AG10803 (cell line): ENCODE results near the gene RBM6.
"Not testable (repeated sequence)": the region's sequence is repeated elsewhere in the genome, so short reads cannot be mapped to it uniquely, and the experiment has no call there.

Experiments
- DNase-seq: peaks from one replicate; pipeline ENCODE4 v3.0.0; 2010; ENCODE audit warnings: low read depth
- H3K4me3 ChIP-seq: 2 replicates; pipeline ENCODE4 v1.5.1; 2011; ENCODE audit warnings: mild to moderate bottlenecking, low read length, control low read depth
- TF ChIP-seq, protein P1 (sequence below): conservative IDR thresholded peaks from 2 replicates; pipeline ENCODE4 v1.5.1; 2011; ENCODE audit warnings: mild to moderate bottlenecking, low read length, control low read depth, inconsistent platforms

Gene RBM6

DNA sequence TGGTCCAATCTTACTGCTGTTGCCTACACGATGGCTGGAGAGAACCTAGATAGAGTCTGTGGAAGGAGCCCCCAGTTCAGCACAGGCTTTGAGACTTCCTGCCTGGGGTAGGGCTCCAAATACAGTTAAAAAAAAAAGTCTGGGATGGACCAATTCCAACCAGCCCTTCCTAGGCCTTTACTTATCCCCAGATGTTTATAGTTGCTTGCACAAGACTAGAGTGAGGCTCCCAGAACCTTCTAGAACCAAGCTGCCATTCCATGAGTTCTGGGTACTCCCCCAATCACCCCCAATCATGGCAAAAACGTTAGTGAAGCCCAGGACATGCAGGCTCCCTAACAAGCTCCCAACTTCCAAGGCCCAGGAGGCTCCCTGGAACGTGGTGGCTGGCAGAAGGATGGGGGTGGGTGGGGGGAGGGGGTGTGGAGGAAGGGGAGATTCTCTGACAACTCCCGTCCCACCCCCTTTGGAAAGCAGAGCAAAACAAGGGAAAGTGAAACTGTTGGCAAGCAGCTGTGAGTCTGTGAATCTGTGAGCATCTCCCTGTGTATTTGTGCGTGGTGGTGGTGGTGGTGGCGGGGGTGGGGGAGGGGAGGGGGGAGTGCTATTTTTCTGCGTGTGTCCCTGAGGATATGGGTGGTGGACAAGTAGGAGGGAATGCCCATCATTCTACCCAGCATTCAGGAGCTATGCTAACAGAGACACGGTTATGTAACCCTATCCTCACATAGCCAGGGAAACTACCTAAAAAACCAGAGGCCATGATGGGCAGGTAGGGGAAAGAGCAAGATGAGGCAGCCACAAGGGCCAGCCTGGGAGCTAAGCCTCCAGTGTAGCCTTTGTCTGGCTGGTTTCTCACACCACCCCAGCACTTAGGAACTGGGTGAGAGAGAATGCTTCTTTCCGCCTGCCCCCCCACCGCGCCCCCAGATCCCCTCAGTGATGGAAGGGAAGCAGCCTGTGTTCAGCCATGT lies 38.3 kb upstream of the RBM6 start:
- TF ChIP-seq, protein P1, sequence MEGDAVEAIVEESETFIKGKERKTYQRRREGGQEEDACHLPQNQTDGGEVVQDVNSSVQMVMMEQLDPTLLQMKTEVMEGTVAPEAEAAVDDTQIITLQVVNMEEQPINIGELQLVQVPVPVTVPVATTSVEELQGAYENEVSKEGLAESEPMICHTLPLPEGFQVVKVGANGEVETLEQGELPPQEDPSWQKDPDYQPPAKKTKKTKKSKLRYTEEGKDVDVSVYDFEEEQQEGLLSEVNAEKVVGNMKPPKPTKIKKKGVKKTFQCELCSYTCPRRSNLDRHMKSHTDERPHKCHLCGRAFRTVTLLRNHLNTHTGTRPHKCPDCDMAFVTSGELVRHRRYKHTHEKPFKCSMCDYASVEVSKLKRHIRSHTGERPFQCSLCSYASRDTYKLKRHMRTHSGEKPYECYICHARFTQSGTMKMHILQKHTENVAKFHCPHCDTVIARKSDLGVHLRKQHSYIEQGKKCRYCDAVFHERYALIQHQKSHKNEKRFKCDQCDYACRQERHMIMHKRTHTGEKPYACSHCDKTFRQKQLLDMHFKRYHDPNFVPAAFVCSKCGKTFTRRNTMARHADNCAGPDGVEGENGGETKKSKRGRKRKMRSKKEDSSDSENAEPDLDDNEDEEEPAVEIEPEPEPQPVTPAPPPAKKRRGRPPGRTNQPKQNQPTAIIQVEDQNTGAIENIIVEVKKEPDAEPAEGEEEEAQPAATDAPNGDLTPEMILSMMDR: no peak
- peak; percentile 54 for DNase-seq
- H3K4me3 ChIP-seq: no peak overlapping the region

DNA sequence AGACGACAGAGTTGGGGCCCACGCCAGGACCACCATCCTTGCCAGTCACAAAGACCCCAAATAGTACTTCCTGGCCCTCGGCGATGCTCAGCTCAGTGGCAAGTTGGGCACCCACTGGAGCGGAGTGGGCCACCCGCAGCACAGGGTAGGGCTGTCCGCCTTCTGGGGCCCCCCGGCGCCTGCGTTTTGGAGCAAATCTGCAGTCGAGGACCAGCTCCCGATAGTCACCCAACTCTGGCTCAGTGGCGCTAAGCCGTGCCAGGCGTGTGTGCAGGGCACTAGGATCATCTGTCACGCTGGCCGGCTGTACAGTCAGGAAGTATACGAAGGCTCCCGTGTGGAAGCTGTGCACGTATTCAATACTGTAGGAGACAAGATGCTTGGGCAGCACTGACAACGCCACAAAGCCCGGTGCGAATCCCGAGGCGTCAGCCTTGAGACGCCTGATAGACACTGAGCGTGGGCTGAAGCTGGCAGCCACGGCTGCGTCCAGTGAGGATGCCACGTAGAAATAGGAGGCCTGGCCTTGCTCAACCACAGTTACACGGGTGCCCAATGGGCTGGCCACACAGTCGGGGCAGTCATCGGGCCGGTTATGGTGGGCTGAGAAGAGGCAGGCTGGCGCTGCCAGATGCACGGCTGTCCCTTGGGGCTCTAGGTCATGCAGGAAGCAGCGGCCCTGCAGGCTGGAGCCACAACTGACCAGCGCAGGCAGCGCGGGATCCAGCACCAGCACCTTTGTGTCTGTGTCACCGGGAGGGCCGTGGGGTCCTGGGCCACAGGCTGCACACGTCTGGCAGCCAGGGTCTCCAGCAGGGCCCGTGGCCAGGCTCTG lies 37.2 kb upstream of the RBM6 start:
- TF ChIP-seq, protein P1: no peak
- no peak overlapping the region for H3K4me3 ChIP-seq
- no peak for DNase-seq

DNA sequence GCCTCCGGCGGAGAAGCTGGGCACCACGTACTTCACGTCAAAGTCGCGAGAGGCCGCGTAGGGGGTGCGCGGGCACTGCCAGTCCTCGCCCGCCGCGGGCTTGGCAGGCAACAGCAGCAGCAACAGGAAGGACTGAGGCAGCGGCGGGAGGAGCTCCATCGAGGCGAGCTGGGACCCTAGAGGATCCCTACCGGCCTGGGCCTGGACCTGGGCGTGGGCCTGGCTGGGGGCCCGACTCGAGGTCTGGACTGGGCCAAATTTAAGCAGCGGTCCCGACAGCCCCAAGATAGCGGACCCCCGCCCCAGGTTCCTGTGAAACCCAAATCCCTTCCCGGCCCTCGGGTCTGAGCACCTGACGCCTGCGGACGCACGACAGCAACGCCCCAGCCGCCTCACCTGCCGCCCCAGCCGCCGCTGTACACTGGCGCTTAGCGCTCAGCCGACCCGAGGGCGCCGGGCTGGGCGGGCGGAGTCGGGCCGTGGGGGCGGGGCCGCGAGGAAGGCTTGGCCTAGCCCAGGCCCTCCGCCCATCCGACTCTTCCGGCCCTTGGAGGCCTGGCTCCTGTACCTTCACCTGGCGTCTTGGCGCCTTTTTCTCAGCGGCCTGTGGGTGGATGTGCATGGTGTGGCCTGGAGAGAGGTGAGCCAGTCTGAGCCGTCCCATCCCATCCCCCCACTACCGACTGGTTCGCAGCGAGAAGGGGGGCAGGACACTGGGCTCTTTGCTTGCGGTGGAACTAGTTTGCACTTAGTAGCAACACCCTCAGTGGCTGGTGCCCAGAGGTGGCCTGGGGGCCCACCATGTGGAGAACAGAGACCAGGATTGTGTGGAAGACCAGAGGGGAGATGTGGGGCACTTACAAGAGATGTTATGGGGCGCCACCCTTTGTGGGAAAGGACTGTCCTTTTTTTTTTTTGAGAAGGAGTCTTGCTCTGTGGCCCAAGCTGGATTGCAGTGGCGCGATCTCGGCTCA lies 36.2 kb upstream of the RBM6 start, which contains the start of gene MST1R:
Gene MST1R (minus strand): TSS at position 423 of the 974 bp plus-strand sequence. CDS start 264 bp downstream, at position 159.
- DNase-seq: no peak
- TF ChIP-seq, protein P1: no peak
- peak within 1 kb of the TSS; percentile 28; the same call in 1 of the 2 replicates for H3K4me3 ChIP-seq

DNA sequence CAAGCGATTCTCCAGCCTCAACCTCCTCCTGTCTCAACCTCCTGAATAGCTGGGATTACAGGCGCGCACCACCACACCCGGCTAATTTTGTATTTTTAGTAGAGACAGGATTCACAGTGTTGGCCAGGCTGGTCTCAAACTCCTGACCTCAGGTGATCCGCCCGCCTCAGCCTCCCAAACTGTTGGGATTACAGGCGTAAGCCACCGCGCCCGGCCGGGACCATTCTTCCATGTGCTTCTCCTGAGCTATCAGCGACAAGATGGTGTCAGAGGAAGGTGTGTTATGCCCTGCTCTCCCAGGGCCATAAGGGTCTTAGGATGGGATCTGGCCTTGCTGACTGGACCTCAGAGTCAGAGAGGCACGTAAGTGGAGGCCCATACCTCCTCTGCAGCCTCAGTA lies 35.5 kb upstream of the RBM6 start:
- H3K4me3 ChIP-seq, DNase-seq: not testable (repeated sequence)

DNA sequence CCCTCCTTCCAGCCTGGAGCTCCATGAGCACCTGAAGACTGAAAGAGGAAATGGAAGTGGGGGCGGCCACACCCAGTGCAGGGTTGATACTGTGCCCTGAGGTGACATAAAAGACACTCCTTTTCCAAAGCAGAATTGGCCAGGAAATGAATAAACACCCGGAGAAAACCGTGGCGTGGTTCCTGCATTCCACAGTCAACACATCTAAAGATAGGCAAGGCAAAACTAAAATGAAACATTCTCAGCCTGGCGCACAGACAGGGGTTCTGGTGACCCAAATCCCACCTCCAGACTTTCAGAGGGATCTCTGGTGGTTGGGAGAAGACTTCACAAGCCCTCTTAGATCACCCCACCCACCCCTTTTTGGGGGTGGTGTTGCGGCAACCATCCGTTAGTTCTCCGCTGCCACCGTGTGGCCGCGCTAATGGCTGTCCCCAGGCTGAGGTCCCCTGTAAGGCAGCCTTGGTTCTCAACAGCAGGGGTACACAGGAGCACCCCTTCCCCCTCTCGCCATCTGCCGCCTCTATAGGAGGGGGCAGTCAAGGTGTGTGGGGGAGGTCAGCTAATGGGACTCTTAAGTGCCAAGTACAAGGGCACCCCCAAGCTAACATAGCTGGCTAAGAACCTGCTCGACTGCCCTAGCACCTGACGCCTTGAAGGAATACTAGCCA lies 33.7 kb upstream of the RBM6 start:
- TF ChIP-seq, protein P1: peak; percentile 65
- peak; percentile 46 for DNase-seq
- H3K4me3 ChIP-seq: peak overlapping the region; percentile 45

DNA sequence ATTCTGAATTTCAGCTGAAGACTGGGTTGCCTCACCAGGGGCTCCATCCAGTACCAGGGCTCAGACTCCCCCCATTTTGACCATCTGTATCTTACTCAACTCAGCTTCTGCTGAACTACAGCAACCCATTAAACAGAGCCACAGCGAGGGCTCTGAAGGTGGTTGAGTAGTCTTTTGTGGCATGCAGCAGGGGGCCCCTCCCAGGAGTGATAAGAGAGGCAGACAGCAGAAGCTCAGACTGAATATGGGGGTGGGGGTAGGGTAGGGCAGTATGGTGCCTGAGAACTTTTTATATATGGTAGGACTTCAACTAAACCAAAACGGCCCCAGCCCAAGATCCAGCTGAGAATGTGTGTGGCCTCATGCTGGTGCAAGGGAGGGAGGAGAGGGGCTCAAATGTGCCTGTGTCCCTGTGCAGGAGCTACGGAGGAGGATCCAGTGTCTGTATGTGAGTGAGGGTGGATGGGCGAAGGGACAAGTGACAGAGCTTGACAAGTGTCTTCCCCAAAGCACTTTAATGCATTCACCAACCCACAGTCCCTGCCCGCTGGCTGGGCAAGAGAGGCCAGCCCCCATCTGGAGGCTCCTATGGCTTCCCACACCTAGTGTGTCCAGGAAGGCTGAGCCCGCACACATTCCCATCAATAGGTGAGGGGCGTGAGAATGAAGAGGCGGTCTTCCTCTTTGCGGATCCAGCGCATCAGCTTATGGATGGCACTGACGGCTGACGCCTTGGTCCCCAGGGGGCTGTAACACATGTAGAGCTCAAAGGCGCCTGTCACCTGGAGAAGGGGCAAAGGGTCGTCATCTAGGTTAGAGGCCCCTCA lies 31.4 kb upstream of the RBM6 start:
- TF ChIP-seq, protein P1: no peak

More for the DNA sequence above, 31.4 kb upstream of the RBM6 start:
- no peak overlapping the region for H3K4me3 ChIP-seq
- no peak for DNase-seq
